ENCODE data around the gene CEP89.

GRCh38 chr19:32887572-32888215 lies 84.1 kb downstream of the CEP89 start:
- no peak for TF ChIP-seq CTCF (IDR thresholded peaks at IDR 0.05)
- no peak for TF ChIP-seq POLR2A (IDR thresholded peaks at IDR 0.05)
- no peak for TF ChIP-seq POLR2AphosphoS5 (IDR thresholded peaks at IDR 0.05)
